WERI-Rb-1 (cell line): ENCODE data around the gene ULK4.

Experiments used
- DNase-seq: peaks from one replicate; pipeline ENCODE4 v3.0.0-alpha.2; 2020
- H3K27ac ChIP-seq: fragments of 250-450 bp; sonication (Bioruptor Pico); 2 replicates; pipeline ENCODE4 v1.5.1; 2020; ENCODE audit warnings: mild to moderate bottlenecking, moderate library complexity
- H3K27me3 ChIP-seq: fragments of 250-450 bp; sonication (Bioruptor Pico); 2 replicates; pipeline ENCODE4 v1.5.1; 2021; ENCODE audit warnings: mild to moderate bottlenecking, low read depth, moderate library complexity; ENCODE audit not compliant: insufficient read depth, severe bottlenecking
- H3K36me3 ChIP-seq: fragments of 250-450 bp; sonication (Bioruptor Pico); 2 replicates; pipeline ENCODE4 v1.5.1; 2020; ENCODE audit warnings: mild to moderate bottlenecking, moderate library complexity
- H3K4me3 ChIP-seq: 2 replicates; pipeline ENCODE4 v1.5.1; 2011; ENCODE audit warnings: low read depth, mild to moderate bottlenecking, control low read depth, low read length
- H3K9me3 ChIP-seq: fragments of 250-450 bp; sonication (Bioruptor Pico); 2 replicates; pipeline ENCODE4 v1.5.1; 2021; ENCODE audit warnings: mild to moderate bottlenecking, moderate library complexity; ENCODE audit not compliant: severe bottlenecking
- TF ChIP-seq, protein P1 (sequence below): IDR thresholded peaks from 2 replicates; pipeline ENCODE4 v1.5.1; 2011; ENCODE audit warnings: low read depth, mild to moderate bottlenecking, control low read depth, inconsistent platforms, low read length

ULK4 gene

DNA sequence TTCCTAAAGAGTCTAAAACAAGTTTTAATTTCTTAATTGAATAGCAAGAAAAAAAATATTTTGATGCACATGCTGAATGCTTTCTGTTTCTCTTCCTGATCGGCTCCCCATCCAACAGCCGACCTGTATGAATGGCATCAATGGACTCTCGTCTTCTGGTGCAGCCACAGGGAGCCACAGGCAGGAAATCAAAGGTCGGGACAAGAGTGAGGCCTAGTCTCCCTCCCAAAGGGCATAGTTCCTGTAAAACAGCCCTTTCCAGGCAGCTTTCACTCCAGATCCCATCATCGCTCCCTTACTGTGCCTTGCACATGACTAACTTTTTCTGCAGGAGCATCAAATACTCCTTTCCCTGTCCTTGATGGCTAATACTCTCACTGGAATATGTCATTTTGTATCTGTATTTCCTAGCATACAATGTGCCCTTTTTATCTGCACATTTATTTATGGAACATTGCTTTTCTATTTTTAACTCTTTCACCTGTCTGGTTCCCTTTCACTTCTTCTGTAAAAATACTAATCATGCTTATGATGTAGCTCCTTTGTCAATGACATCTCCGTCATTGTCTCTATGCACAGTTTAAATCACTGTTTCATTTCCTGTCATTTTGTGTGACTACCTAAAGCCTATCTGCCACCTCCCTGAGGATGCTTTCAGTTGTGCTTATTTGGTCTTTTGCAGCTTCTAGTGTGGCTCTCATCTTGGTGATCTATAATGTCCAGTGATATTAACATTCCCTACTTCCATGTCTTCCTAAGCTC lies 436.4 kb downstream of the ULK4 start:
- Histone ChIP-seq H3K36me3 (no peaks in the 10 kb centered on the region), H3K27me3 (no peaks in the 10 kb centered on the region), H3K9me3 (no peaks in the 10 kb centered on the region), H3K4me3 (no peak overlapping the region), H3K27ac (no peak overlapping the region)
- TF ChIP-seq, protein P1, sequence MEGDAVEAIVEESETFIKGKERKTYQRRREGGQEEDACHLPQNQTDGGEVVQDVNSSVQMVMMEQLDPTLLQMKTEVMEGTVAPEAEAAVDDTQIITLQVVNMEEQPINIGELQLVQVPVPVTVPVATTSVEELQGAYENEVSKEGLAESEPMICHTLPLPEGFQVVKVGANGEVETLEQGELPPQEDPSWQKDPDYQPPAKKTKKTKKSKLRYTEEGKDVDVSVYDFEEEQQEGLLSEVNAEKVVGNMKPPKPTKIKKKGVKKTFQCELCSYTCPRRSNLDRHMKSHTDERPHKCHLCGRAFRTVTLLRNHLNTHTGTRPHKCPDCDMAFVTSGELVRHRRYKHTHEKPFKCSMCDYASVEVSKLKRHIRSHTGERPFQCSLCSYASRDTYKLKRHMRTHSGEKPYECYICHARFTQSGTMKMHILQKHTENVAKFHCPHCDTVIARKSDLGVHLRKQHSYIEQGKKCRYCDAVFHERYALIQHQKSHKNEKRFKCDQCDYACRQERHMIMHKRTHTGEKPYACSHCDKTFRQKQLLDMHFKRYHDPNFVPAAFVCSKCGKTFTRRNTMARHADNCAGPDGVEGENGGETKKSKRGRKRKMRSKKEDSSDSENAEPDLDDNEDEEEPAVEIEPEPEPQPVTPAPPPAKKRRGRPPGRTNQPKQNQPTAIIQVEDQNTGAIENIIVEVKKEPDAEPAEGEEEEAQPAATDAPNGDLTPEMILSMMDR: no peak
- DNase-seq: no peak

DNA sequence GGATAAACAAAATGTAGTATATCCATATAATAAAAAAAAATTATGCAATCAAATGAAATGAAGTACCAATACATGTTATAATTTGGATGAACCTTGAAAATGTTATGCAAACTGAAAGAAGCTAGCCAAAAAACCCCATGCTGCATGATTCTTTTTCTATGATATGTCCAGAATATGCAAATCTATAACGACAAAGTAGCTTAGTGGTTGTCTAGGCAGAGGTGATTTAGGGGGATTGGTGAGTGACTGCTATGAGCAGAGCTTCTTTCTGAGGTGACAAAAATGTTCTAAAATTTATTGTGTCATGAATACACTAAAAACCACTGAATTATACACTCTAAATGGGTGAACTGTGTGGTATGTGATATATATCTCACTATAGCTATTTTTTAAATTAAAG lies 438.0 kb downstream of the ULK4 start:
- no peak for DNase-seq
- no peaks in the 10 kb centered on the region for H3K9me3 ChIP-seq
- no peaks in the 10 kb centered on the region for H3K27me3 ChIP-seq
- H3K27ac ChIP-seq: no peak overlapping the region
- no peak overlapping the region for H3K4me3 ChIP-seq
- TF ChIP-seq, protein P1: no peak
- no peaks in the 10 kb centered on the region for H3K36me3 ChIP-seq

DNA sequence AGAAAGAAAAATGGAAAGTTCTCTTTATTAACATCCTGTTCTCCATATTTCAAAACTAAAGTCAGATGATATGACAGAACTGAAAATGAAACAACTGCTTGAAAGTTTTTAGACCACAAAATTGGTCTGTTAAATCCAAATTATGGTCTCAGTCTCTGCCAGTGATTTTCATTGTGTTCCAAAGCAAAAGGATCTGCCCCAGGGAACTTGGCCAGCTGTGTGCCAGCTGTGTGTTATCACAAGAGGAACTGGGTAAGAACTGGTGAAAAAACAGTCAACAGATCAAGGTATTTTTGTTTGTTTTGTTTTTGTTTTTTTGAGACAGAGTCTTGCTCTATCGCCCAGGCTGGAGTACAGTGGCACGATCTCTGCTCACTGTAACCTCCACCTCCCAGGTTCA lies 439.3 kb downstream of the ULK4 start:
- Histone ChIP-seq H3K27ac (no peak overlapping the region), H3K27me3 (no peaks in the 10 kb centered on the region), H3K36me3 (no peaks in the 10 kb centered on the region), H3K4me3 (no peak overlapping the region), H3K9me3 (no peaks in the 10 kb centered on the region)
- TF ChIP-seq, protein P1: no peak
- DNase-seq: no peak

DNA sequence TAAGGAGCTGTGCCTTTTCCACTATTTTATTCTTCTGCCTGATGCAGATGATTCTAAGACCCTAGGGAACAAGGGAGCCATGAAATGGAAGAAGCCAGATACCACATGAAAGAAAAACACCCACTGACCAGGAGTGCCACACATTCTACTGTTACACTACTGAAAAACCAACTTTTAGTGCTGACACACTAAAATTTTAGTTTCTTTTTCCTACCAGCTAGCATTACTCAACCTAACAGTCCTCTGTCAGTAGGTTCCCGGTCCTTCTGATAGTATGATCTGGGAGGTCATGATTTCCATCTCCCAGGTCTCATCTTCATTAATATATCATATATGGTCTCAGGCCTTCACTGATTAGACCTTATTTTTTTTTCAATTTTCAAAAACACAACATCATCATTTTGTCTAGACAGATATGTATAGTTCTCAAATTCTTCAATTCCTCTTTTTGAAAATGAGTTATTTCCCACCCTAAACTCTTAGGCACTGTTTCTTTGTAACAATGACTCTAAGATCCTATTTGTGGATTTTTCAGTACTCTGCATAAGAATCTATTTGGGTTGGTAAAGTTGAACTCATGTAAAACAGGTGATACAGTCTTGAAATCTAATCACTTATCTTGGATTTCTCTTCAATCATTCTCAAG lies 440.8 kb downstream of the ULK4 start:
- H3K27ac ChIP-seq: no peak overlapping the region
- no peaks in the 10 kb centered on the region for H3K9me3 ChIP-seq
- H3K27me3 ChIP-seq: no peaks in the 10 kb centered on the region
- H3K4me3 ChIP-seq: no peak overlapping the region
- no peaks in the 10 kb centered on the region for H3K36me3 ChIP-seq
- no peak for DNase-seq
- TF ChIP-seq, protein P1: no peak

DNA sequence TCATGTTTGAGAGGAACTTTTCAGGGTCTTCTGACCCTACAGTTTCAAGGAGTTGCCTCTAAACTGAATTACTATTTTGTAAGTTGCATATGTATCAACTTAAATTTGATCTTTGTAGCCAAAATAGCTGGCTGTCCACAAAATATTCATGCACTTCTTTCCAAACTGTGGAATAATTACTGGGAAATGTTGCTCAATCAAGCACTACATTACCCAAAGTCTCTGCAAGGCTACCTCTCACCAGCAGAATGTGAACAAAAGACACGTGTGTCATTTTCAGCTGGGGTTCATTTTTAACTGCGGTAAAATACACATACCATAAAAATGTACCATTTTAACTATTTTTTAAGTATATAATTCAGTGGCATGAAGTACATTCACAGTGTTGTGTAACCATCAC lies 442.2 kb downstream of the ULK4 start:
- H3K4me3 ChIP-seq: no peak overlapping the region
- no peaks in the 10 kb centered on the region for H3K36me3 ChIP-seq
- H3K9me3 ChIP-seq: no peaks in the 10 kb centered on the region
- no peak for DNase-seq
- no peak overlapping the region for H3K27ac ChIP-seq
- TF ChIP-seq, protein P1: no peak
- no peaks in the 10 kb centered on the region for H3K27me3 ChIP-seq
